ENCODE results near the gene RAPGEF3.
A peak's percentile ranks its signal among the peaks of the same experiment; 100 is the strongest.

RAPGEF3 gene

GRCh38 chr12:47757364-47757839, 1.3 kb downstream of the RAPGEF3 start:
- DNase-seq (ENCODE audit: low read depth, low spot score) = no peak

GRCh38 chr12:47755655-47756562, 2.8 kb downstream of the RAPGEF3 start:
- no peak for DNase-seq (ENCODE audit: low read depth, low spot score)

GRCh38 chr12:47754881-47755280, 3.8 kb downstream of the RAPGEF3 start:
- DNase-seq (ENCODE audit: low read depth, low spot score) = no peak

- DNase-seq (ENCODE audit: low read depth, low spot score) = no peak
Observed at GRCh38 chr12:47754126-47754525, 4.6 kb downstream of the RAPGEF3 start.

- DNase-seq (ENCODE audit: low read depth, low spot score) = peak; percentile 85
Observed at GRCh38 chr12:47753021-47754001, 5.4 kb downstream of the RAPGEF3 start.

- no peak for DNase-seq (ENCODE audit: low read depth, low spot score)
Observed at GRCh38 chr12:47752552-47752951, 6.1 kb downstream of the RAPGEF3 start.

- no peak for DNase-seq (ENCODE audit: low read depth, low spot score)
Observed at GRCh38 chr12:47752121-47752520, 6.6 kb downstream of the RAPGEF3 start.

GRCh38 chr12:47751561-47751960, 7.1 kb downstream of the RAPGEF3 start:
- DNase-seq (ENCODE audit: low read depth, low spot score) = no peak

GRCh38 chr12:47750916-47751470, 7.7 kb downstream of the RAPGEF3 start:
- DNase-seq (ENCODE audit: low read depth, low spot score) = no peak

- DNase-seq (ENCODE audit: low read depth, low spot score) = no peak
Observed at GRCh38 chr12:47750229-47750798, 8.4 kb downstream of the RAPGEF3 start.

- DNase-seq (ENCODE audit: low read depth, low spot score) = no peak
Observed at GRCh38 chr12:47748899-47749298, 9.8 kb downstream of the RAPGEF3 start.

GRCh38 chr12:47748507-47748828, 10.2 kb downstream of the RAPGEF3 start:
- no peak for DNase-seq (ENCODE audit: low read depth, low spot score)

GRCh38 chr12:47747596-47748506, 10.8 kb downstream of the RAPGEF3 start:
- no peak for DNase-seq (ENCODE audit: low read depth, low spot score)

GRCh38 chr12:47747126-47747525, 11.6 kb downstream of the RAPGEF3 start:
- no peak for DNase-seq (ENCODE audit: low read depth, low spot score)

GRCh38 chr12:47746523-47746922, 12.2 kb downstream of the RAPGEF3 start:
- DNase-seq (ENCODE audit: low read depth, low spot score) = no peak

GRCh38 chr12:47746073-47746472, 12.6 kb downstream of the RAPGEF3 start:
- no peak for DNase-seq (ENCODE audit: low read depth, low spot score)

GRCh38 chr12:47745485-47746041, 13.1 kb downstream of the RAPGEF3 start:
- no peak for DNase-seq (ENCODE audit: low read depth, low spot score)

- no peak for DNase-seq (ENCODE audit: low read depth, low spot score)
Observed at GRCh38 chr12:47744778-47745436, 13.8 kb downstream of the RAPGEF3 start.

GRCh38 chr12:47744005-47744651, 14.6 kb downstream of the RAPGEF3 start:
- peak; percentile 80 for DNase-seq (ENCODE audit: low read depth, low spot score)
